WTC11 (cell line): ENCODE data around the gene NHSL2.

ENCODE experiments used
- CTCF ChIP-seq: fragments of 200-600 bp; IDR thresholded peaks from 2 replicates; pipeline ENCODE4 v1.8.0; 2022; ENCODE audit warnings: antibody characterized with exemption
- ESRRA ChIP-seq: sonication (generic); formaldehyde crosslinking; IDR thresholded peaks from 2 replicates; pipeline ENCODE4 v1.8.1; 2022; ENCODE audit warnings: mild to moderate bottlenecking, missing genetic modification reagents, borderline replicate concordance
- MLX ChIP-seq: sonication (generic); formaldehyde crosslinking; IDR thresholded peaks from 2 replicates; pipeline ENCODE4 v1.8.1; 2023; ENCODE audit warnings: mild to moderate bottlenecking, missing genetic modification reagents, moderate library complexity
- SMAD4 ChIP-seq: sonication (generic); formaldehyde crosslinking; IDR thresholded peaks from 2 replicates; pipeline ENCODE4 v1.8.0; 2022; ENCODE audit warnings: mild to moderate bottlenecking, missing genetic modification reagents
- SP1 ChIP-seq: sonication (generic); formaldehyde crosslinking; conservative IDR thresholded peaks from 2 replicates; pipeline ENCODE4 v1.8.1; 2022; ENCODE audit warnings: missing genetic modification reagents
- ZNF232 ChIP-seq: sonication (generic); formaldehyde crosslinking; IDR thresholded peaks from 2 replicates; pipeline ENCODE4 v1.8.0; 2022; ENCODE audit warnings: mild to moderate bottlenecking, missing genetic modification reagents
- ZNF317 ChIP-seq: sonication (generic); formaldehyde crosslinking; IDR thresholded peaks from 2 replicates; pipeline ENCODE4 v1.8.1; 2023; ENCODE audit warnings: low read depth, mild to moderate bottlenecking, moderate library complexity, missing genetic modification reagents, borderline replicate concordance

DNA sequence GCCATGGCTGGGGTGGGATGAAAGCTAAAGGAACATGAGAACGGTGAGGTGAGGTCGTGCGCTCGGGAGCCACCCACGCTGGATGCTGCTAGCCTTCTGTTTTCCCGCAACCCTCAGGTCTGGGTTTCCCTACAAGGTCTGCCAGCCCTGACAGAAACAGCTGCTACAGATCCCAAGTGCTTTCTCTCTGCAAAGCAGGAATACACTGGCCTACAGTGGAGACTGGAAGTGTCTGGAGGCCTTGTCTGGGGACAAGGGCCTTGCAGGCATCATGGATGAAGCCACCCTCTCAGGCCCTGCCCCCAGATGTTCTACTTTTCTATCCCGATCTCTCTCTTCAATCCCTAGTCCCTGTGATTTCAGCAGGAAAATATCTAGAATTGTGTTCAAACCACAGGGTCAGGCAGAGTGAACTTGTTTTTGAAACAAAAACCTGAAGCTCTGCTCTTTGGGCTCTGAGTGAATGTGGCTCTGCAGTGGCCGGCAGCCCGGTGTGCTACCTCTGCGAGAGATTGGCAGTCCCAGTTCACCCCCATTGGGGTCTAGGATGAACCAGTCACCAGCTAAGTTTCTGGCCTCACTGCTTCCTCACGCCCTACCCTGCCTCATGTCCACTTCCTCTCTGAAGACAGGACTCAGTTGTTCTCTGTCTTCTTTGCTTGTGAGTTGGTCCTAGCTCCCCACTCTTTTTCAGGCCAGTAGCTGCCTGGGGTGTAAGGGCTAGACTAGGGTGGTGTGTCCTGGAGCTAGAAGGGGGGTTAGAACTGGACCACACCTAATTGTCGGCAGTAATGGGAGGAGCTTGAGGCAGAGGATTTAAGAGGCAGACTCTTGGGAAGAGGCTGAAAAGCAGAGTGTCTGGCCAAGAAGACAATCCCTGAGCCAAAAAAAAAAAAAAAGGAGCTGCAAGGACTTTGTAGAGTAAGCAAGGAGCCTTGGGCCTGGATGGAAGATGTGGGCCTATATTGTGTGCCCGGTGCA is 131.5 kb downstream of the NHSL2 start:
- TF ChIP-seq CTCF (no peak), SP1 (CRISPR knock-in tag) (no peak), MLX (no peak), SMAD4 (no peak), ESRRA (CRISPR knock-in tag) (no peak), ZNF317 (CRISPR knock-in tag) (no peak), ZNF232 (CRISPR knock-in tag) (no peak)
